Common myeloid progenitor, CD34-positive (primary cell): ENCODE data around the gene LRRC23.

Source experiments
- CTCF ChIA-PET: fragments of 350-600 bp; sonication (Branson Sonifier 250); formaldehyde crosslinking; loops from one replicate; lab custom pipeline; 2021; ENCODE audit warnings: antibody characterized with exemption; lab: Charles Lee
- POLR2A ChIA-PET: fragments of 350-600 bp; sonication (Branson Sonifier 250); formaldehyde crosslinking; loops from one replicate; lab custom pipeline; 2021; ENCODE audit warnings: antibody characterized with exemption; lab: Charles Lee
- DNase-seq, 3 donors: peaks; one replicate each; pipeline versions ENCODE4 v3.0.0 to v3.0.0-alpha.2; 2013
- H3K27ac ChIP-seq, 2 experiments: 1 replicate in 1 of 2; 2 replicates in 1 of 2; pipeline ENCODE4 v1.7.0; 2013; ENCODE audit warnings: inconsistent platforms in 2 of 2, low read length in 2 of 2, mild to moderate bottlenecking in 2 of 2, low read depth in 1 of 2, moderate library complexity in 1 of 2; ENCODE audit not compliant: severe bottlenecking in 2 of 2, insufficient read depth in 1 of 2, poor library complexity in 1 of 2
- H3K27me3 ChIP-seq, 5 experiments: replicated peaks in 2 of 5; 1 replicate in 3 of 5; 2 replicates in 2 of 5; pipeline versions ENCODE4 v1.6.1 to v1.7.0; 2013; ENCODE audit warnings: low read length in 4 of 5, mild to moderate bottlenecking in 2 of 5, moderate library complexity in 2 of 5, inconsistent platforms in 1 of 5; ENCODE audit not compliant: insufficient read depth in 5 of 5, control insufficient read depth in 4 of 5
- H3K36me3 ChIP-seq, 4 experiments: 1 replicate in 2 of 4; 2 replicates in 2 of 4; pipeline versions ENCODE4 v1.6.1 to v1.7.0; 2013; ENCODE audit warnings: low read length in 3 of 4, control low read depth in 1 of 4, mild to moderate bottlenecking in 1 of 4; ENCODE audit not compliant: control insufficient read depth in 4 of 4, insufficient read depth in 4 of 4
- H3K4me1 ChIP-seq, 4 experiments: 1 replicate in 3 of 4; 2 replicates in 1 of 4; pipeline versions ENCODE4 v1.6.1 to v1.7.1; 2013; ENCODE audit warnings: low read length in 3 of 4, mild to moderate bottlenecking in 3 of 4, control low read depth in 1 of 4, inconsistent platforms in 1 of 4, moderate library complexity in 1 of 4; ENCODE audit not compliant: control insufficient read depth in 4 of 4, insufficient read depth in 4 of 4; ENCODE audit errors: control extremely low read depth in 1 of 4
- H3K4me3 ChIP-seq, 7 experiments: 1 replicate in 4 of 7; 2 replicates in 3 of 7; pipeline versions ENCODE4 v1.5.1 to v1.7.0; 2013; ENCODE audit warnings: mild to moderate bottlenecking in 7 of 7, low read length in 6 of 7, moderate library complexity in 6 of 7, inconsistent platforms in 2 of 7, low read depth in 2 of 7, control low read depth in 1 of 7; ENCODE audit not compliant: insufficient read depth in 4 of 7, control insufficient read depth in 1 of 7; ENCODE audit errors: extremely low read depth in 1 of 7
- H3K9me3 ChIP-seq, 5 experiments: 1 replicate in 4 of 5; 2 replicates in 1 of 5; pipeline versions ENCODE4 v1.6.1 to v1.7.1; 2013; ENCODE audit warnings: low read length in 4 of 5, mild to moderate bottlenecking in 2 of 5, inconsistent platforms in 1 of 5, low read depth in 1 of 5, moderate library complexity in 1 of 5; ENCODE audit not compliant: control insufficient read depth in 4 of 5, insufficient read depth in 2 of 5; ENCODE audit errors: control extremely low read depth in 1 of 5
- WGBS: methylation state at CpG from one replicate; pipeline ENCODE4 v1.1.5; 2013; ENCODE audit not compliant: insufficient coverage; 5-methylcytosine and 5-hydroxymethylcytosine counted together

LRRC23 gene

GRCh38 chr12:6950811-6951540, 46.4 kb downstream of the LRRC23 start, which contains the start of gene PTPN6:
Gene PTPN6, plus strand, starts transcription at chr12:6951356. Its CDS starts 157 bp downstream, at chr12:6951513.
- Histone ChIP-seq H3K4me3 (peak within 1 kb of the TSS; percentile 75 to 96 (median 87)), H3K4me1 (peaks cover 17 to 75% (median 73%) of the 10 kb centered on the region in 4 experiments), H3K27me3 (no peaks in the 10 kb centered on the region), H3K9me3 (no peaks in the 10 kb centered on the region), H3K27ac (peak within 1 kb of the TSS; percentile 58 to 84), H3K36me3 (peaks cover 1 to 22% (median 13%) of the 10 kb centered on the region in 4 experiments)
- POLR2A ChIA-PET = interaction anchor here (1.3 to 2.8 kb wide), 2 partner anchors 7 to 11 kb away, joined by 10 to 17 read pairs; partner anchors contain the start of genes C12orf57 and RNU7-1
- CTCF ChIA-PET = interaction anchor here (0.6 to 16.4 kb wide), 10 partner anchors 9 to 161 kb away, joined by 3 to 441 read pairs (median 4); no protein-coding TSS in a partner anchor
- peak in 2 of 3 donors; percentile 80 to 87 for DNase-seq
- WGBS = 4% methylated on average over 20 of the region's 25 CpGs

GRCh38 chr12:6951551-6952120, 47.0 kb downstream of the LRRC23 start:
- CTCF ChIA-PET = interaction anchor here (0.6 to 16.4 kb wide), 7 partner anchors 9 to 161 kb away, joined by 3 to 441 read pairs (median 4); no protein-coding TSS in a partner anchor
- Histone ChIP-seq H3K27ac (peak overlapping the region; percentile 58 to 84), H3K4me1 (peaks cover 17 to 75% (median 73%) of the 10 kb centered on the region in 4 experiments), H3K9me3 (no peaks in the 10 kb centered on the region), H3K4me3 (peak overlapping the region; percentile 75 to 96 (median 87)), H3K36me3 (peaks cover 2 to 28% (median 20%) of the 10 kb centered on the region in 4 experiments), H3K27me3 (no peaks in the 10 kb centered on the region)
- peak in 1 of 3 donors; percentile 37 for DNase-seq
- WGBS = 0% methylated on average over 12 of the region's 20 CpGs
- POLR2A ChIA-PET = interaction anchor here (1.3 to 2.8 kb wide), 2 partner anchors 8 to 10 kb away, joined by 10 to 17 read pairs; partner anchors contain the start of genes C12orf57 and RNU7-1

GRCh38 chr12:6952121-6952862, 47.7 kb downstream of the LRRC23 start:
- no peak for DNase-seq
- WGBS = 5% methylated on average over 16 of the region's 22 CpGs
- Histone ChIP-seq H3K27me3 (no peaks in the 10 kb centered on the region), H3K27ac (peak overlapping the region; percentile 58 to 84), H3K4me3 (peak overlapping the region; percentile 75 to 96 (median 87)), H3K36me3 (peaks cover 5 to 35% (median 26%) of the 10 kb centered on the region in 4 experiments), H3K4me1 (peaks cover 20 to 78% (median 73%) of the 10 kb centered on the region in 4 experiments), H3K9me3 (no peaks in the 10 kb centered on the region)
- POLR2A ChIA-PET = interaction anchor here (1.3 to 2.8 kb wide), 2 partner anchors 9 kb away, joined by 10 to 17 read pairs; partner anchors contain the start of genes C12orf57 and RNU7-1
- CTCF ChIA-PET = interaction anchor here (0.9 to 16.4 kb wide), 6 partner anchors 8 to 101 kb away, joined by 3 to 441 read pairs (median 6); partner anchors contain the start of genes C12orf57 and RNU7-1

GRCh38 chr12:6952863-6953441, 48.3 kb downstream of the LRRC23 start:
- ChIA-PET POLR2A (interaction anchor here (2.8 kb wide), 1 partner anchor 9 kb away, joined by 17 read pairs; no protein-coding TSS in a partner anchor), CTCF (interaction anchor here (0.9 to 16.4 kb wide), 6 partner anchors 7 to 101 kb away, joined by 3 to 441 read pairs (median 6); partner anchors contain the start of genes C12orf57 and RNU7-1)
- DNase-seq = peak in 1 of 3 donors; percentile 25
- peak overlapping the region; percentile 75 to 96 (median 87) for H3K4me3 ChIP-seq
- H3K9me3 ChIP-seq = no peaks in the 10 kb centered on the region
- H3K27ac ChIP-seq = peak overlapping the region; percentile 48 to 84
- H3K27me3 ChIP-seq = no peaks in the 10 kb centered on the region
- WGBS = 17% methylated on average over 12 of the region's 15 CpGs
- H3K36me3 ChIP-seq = peaks cover 6 to 41% (median 31%) of the 10 kb centered on the region in 4 experiments
- H3K4me1 ChIP-seq = peaks cover 20 to 84% (median 80%) of the 10 kb centered on the region in 4 experiments

GRCh38 chr12:6953442-6954315, 49.1 kb downstream of the LRRC23 start:
- peaks cover 22 to 91% (median 87%) of the 10 kb centered on the region in 4 experiments for H3K4me1 ChIP-seq
- POLR2A ChIA-PET = interaction anchor here (2.8 kb wide), 1 partner anchor 8 kb away, joined by 17 read pairs; no protein-coding TSS in a partner anchor
- H3K9me3 ChIP-seq = no peaks in the 10 kb centered on the region
- CTCF ChIA-PET = interaction anchor here (1.1 to 16.4 kb wide), 6 partner anchors 7 to 15 kb away, joined by 6 to 441 read pairs (median 11); partner anchors contain the start of genes C12orf57, PTPN6 and RNU7-1
- DNase-seq = peak; percentile 88 to 94 (median 93)
- WGBS = under 1% methylated on average over 19 of the region's 24 CpGs
- H3K36me3 ChIP-seq = peaks cover 12 to 49% (median 35%) of the 10 kb centered on the region in 4 experiments
- no peaks in the 10 kb centered on the region for H3K27me3 ChIP-seq
- peak overlapping the region; percentile 48 to 84 for H3K27ac ChIP-seq
- H3K4me3 ChIP-seq = peak overlapping the region; percentile 75 to 96 (median 87)
